Naive B cell (primary cell): ENCODE data around the gene TIAM1. TPM values are rescaled to one million over a fixed set of nuclear protein-coding genes. Genes with fewer than 3 reads are reported as not detected.

Experiments
- ATAC-seq, 2 donors: fragments of 150-1000 bp; cut with Tn5 transposase; 2 replicates each; pipeline ENCODE4 v1.10.0; 2021; ENCODE audit warnings: low read depth in 2 of 2, mild to moderate bottlenecking in 2 of 2, moderate library complexity in 2 of 2
- DNase-seq: peaks from one replicate; pipeline ENCODE4 v3.0.0; 2022
- H3K27ac Mint-ChIP-seq, 6 donors: one replicate each; pipeline ENCODE4 v1.8.0; 2020 to 2022; ENCODE audit warnings: mild to moderate bottlenecking in 6 of 6, mixed read lengths in 6 of 6, moderate library complexity in 5 of 6, inconsistent platforms in 2 of 6
- H3K27me3 Mint-ChIP-seq, 3 donors: one replicate each; pipeline ENCODE4 v1.8.0; 2021 to 2022; ENCODE audit warnings: mixed read lengths in 3 of 3, mild to moderate bottlenecking in 1 of 3
- H3K36me3 Mint-ChIP-seq, 2 donors: one replicate each; pipeline ENCODE4 v1.8.0; 2020 to 2022; ENCODE audit warnings: mixed read lengths in 2 of 2, inconsistent platforms in 1 of 2, mild to moderate bottlenecking in 1 of 2
- H3K4me1 Mint-ChIP-seq, 3 donors: one replicate each; pipeline ENCODE4 v1.8.0; 2020 to 2022; ENCODE audit warnings: mixed read lengths in 3 of 3, inconsistent platforms in 1 of 3, mild to moderate bottlenecking in 1 of 3, moderate library complexity in 1 of 3
- H3K4me3 Mint-ChIP-seq, 8 donors: one replicate each; pipeline ENCODE4 v1.8.0; 2020 to 2022; ENCODE audit warnings: mild to moderate bottlenecking in 8 of 8, mixed read lengths in 8 of 8, moderate library complexity in 8 of 8, inconsistent platforms in 2 of 8
- H3K9me3 Mint-ChIP-seq, 7 donors: one replicate each; pipeline ENCODE4 v1.8.0; 2020 to 2022; ENCODE audit warnings: mixed read lengths in 7 of 7, mild to moderate bottlenecking in 5 of 7, inconsistent platforms in 2 of 7, moderate library complexity in 1 of 7
- polyA plus RNA-seq, 6 donors: library from polyadenylated mRNA; unstranded; fragments of 300-500 nt; fragmentation: Illumina TruSeq; gene quantifications; one replicate each; pipeline ENCODE4 v1.2.3, GENCODE V29; 2021; ENCODE audit warnings: low read depth in 6 of 6

The TIAM1 gene
- polyA plus RNA-seq, 6 donors from 2014 or later: 0.05 to 0.31 (median 0.11) TPM; not detected in 2

DNA sequence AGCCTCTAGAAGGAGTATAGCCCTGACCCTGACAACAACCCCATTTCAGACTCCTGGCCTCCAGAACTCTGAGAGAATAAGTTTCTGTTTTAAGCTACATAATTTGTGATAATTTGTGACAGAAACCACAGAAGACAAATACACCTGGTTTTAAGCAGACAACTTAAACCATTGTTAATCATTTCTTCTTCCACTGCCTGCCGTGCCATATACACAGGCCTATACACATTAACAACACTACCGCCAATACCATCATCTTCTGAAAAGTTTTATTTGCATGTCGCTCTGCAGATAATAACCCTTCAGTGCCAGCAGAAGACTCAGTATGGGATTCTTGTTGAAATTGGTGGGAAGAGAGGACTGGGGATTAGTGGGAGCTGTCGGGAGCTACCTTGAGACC, 265.8 kb downstream of the TIAM1 start:
- Mint-ChIP-seq H3K4me3 (no peak overlapping the region), H3K36me3 (no peaks in the 10 kb centered on the region), H3K9me3 (peaks cover 0 to 4% (median 0%) of the 10 kb centered on the region in 7 donors), H3K4me1 (no peaks in the 10 kb centered on the region), H3K27me3 (peaks cover 7 to 21% (median 19%) of the 10 kb centered on the region in 3 donors), H3K27ac (no peak overlapping the region)
- ATAC-seq (no peak), DNase-seq (no peak)

DNA sequence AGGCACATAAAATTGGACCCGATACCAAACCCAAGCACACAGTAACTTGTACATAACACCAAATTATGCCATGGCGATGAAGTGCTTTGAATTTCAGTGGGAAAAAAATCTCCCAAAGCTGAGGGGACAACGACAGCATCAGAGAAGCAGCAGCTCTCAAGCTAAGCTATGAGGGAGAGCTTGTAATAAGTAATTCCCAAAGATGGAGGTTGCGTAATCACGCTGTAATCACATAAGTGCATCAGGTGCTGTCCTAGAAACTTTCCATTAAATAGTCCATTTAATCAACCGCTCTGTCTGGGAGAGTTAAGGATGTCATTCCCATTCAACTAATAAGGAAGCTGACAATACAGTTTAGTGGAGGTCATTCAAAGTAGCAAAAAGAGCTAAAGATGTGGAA, 268.2 kb downstream of the TIAM1 start:
- no peak overlapping the region for H3K4me3 Mint-ChIP-seq
- no peak for ATAC-seq
- H3K36me3 Mint-ChIP-seq: no peaks in the 10 kb centered on the region

DNA sequence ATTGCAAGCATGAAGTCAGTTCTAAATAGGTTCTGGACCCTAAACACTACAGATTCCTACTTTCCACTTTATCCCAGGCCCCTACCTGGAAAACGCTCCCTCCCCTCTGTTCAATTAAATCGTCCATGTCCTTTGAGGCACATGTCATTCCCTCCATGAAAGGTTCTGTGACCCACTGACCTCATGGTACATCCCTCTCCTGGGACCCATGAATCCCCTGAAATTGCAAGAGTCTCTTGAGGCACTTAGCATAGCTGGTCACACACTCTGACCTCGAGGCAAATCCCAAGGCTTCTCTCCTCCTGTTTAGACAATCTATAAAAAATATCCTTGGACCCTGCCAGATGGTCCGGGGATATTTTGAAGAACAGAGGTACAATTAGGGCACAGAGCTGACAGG, 271.5 kb downstream of the TIAM1 start:
- H3K27ac Mint-ChIP-seq: peak overlapping the region in 1 of 6 donors; percentile 7
- H3K4me3 Mint-ChIP-seq: no peak overlapping the region

More for the DNA sequence above, 268.2 kb downstream of the TIAM1 start:
- no peak for DNase-seq
- no peak overlapping the region for H3K27ac Mint-ChIP-seq
- peaks cover 14 to 32% (median 31%) of the 10 kb centered on the region in 3 donors for H3K27me3 Mint-ChIP-seq
- no peaks in the 10 kb centered on the region for H3K4me1 Mint-ChIP-seq
- H3K9me3 Mint-ChIP-seq: peaks cover 0 to 4% (median 0%) of the 10 kb centered on the region in 7 donors

More for the DNA sequence above, 271.5 kb downstream of the TIAM1 start:
- Mint-ChIP-seq H3K4me1 (no peaks in the 10 kb centered on the region), H3K9me3 (peaks cover 0 to 3% (median 0%) of the 10 kb centered on the region in 7 donors), H3K36me3 (no peaks in the 10 kb centered on the region), H3K27me3 (peaks cover 13 to 35% (median 34%) of the 10 kb centered on the region in 3 donors)
- no peak for DNase-seq
- ATAC-seq: no peak
